Transverse colon (tissue), 4 donors: ENCODE measurements around the gene KCTD18. TPM values are rescaled to one million over a fixed set of nuclear protein-coding genes. Genes with fewer than 3 reads are reported as not detected.

Source experiments
- DNase-seq: peaks from one replicate; pipeline ENCODE4 v3.0.0-alpha.2; 2019
- H3K27ac ChIP-seq, 4 donors: fragments of 200-600 bp; sonication (generic); 2 replicates each; pipeline ENCODE4 v1.5.1; 2016 to 2018; ENCODE audit warnings: inconsistent platforms in 4 of 4
- H3K27me3 ChIP-seq: fragments of 200-600 bp; sonication (generic); 2 replicates; pipeline ENCODE4 v1.5.1; 2017; ENCODE audit warnings: inconsistent platforms
- H3K36me3 ChIP-seq, 4 donors: fragments of 200-600 bp; sonication (generic); 2 replicates each; pipeline ENCODE4 v1.5.1; 2017 to 2019; ENCODE audit warnings: inconsistent platforms in 4 of 4
- H3K4me1 ChIP-seq, 4 donors: fragments of 200-600 bp; sonication (generic); 2 replicates each; pipeline ENCODE4 v1.5.1; 2017 to 2020; ENCODE audit warnings: inconsistent platforms in 4 of 4
- H3K4me3 ChIP-seq, 4 donors: fragments of 200-600 bp; sonication (generic); 1 replicate in 1 of 4; 2 replicates in 3 of 4; pipeline versions ENCODE4 v1.5.1 to v1.6.1; 2017 to 2019; ENCODE audit warnings: inconsistent platforms in 4 of 4
- H3K9me3 ChIP-seq, 2 donors: fragments of 200-600 bp; sonication (generic); 2 replicates each; pipeline ENCODE4 v1.5.1; 2017 to 2019; ENCODE audit warnings: inconsistent platforms in 2 of 2
- EP300 ChIP-seq: sonication (generic); formaldehyde crosslinking; IDR thresholded peaks from one replicate; pipeline ENCODE4 v1.6.1; 2017; ENCODE audit warnings: antibody characterized with exemption, low read depth
- POLR2A ChIP-seq: fragments of 450-650 bp; IDR thresholded peaks from one replicate; pipeline ENCODE4 v1.6.1; 2016; ENCODE audit warnings: antibody characterized with exemption, mild to moderate bottlenecking, moderate library complexity
- POLR2AphosphoS5 ChIP-seq, 3 donors: sonication (generic); formaldehyde crosslinking; IDR thresholded peaks; one replicate each; pipeline ENCODE4 v1.6.1; 2016; ENCODE audit warnings: antibody characterized with exemption in 3 of 3
- WGBS, 2 donors: methylation state at CpG; one replicate each; pipeline ENCODE4 v1.1.5; 2018; ENCODE audit warnings: low coverage in 1 of 2; 5-methylcytosine and 5-hydroxymethylcytosine counted together
- in situ Hi-C, 4 donors: fragments of 200-750 bp; cut with MboI; loops; one replicate each; pipeline versions ENCODE4 v1.15.0 to v1.15.1; 2017; ENCODE audit warnings: low sequenced_read_pairs in 3 of 4, low pct_ligation_motif_present in 1 of 4, low pct_unique_long_range_greater_than_20kb in 1 of 4
- intact Hi-C: fragments of 100-400 bp; cut with DNase I; formaldehyde crosslinking; loops from one replicate; pipeline ENCODE4 v1.15.1; 2023; ENCODE audit warnings: low total_unique reads
- total RNA-seq, 4 donors: library from RNA; depleted of rRNA; stranded (reverse); fragments of >200 nt; gene quantifications; one replicate each; pipeline ENCODE4 v1.1.0, GENCODE V29; 2016
- TF ChIP-seq, protein P1 (sequence below), 5 experiments: fragments of 200-600 bp in 3 of 5; fragments of 450-650 bp in 2 of 5; sonication (generic) in 3 of 5; IDR thresholded peaks; 1 replicate in 2 of 5; 2 replicates in 3 of 5; pipeline ENCODE4 v1.5.1; 2016 to 2017; ENCODE audit warnings: antibody characterized with exemption in 5 of 5, inconsistent platforms in 3 of 5, mild to moderate bottlenecking in 2 of 5, moderate library complexity in 1 of 5

KCTD18 gene
- total RNA-seq, 4 donors from 2014 or later = 18.5 to 68.5 (median 20.7) TPM

DNA sequence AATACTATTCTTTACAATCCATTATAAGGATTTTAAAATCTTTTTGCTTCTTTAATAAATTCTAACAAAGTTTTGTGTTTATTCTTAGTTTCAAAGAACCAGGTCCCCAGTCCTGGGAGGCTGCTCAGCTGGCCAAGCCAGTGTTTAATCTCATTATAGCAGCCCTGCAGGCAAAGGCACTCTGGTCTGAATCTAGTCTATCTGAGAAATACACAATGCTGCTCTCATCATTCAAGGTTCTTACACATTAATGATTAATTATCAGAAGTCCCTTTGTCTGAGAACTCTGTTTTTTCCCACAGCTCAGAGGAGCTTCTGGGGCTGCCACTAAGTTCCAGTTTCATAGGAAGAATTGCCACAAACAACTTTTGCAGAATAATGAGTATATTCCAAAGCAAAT is 27.7 kb downstream of the KCTD18 start:
- in situ Hi-C loops = loop anchor here in 3 of 4 donors (5.0 to 10.0 kb wide), 3 partner anchors 500 to 507 kb away; no protein-coding TSS in a partner anchor

DNA sequence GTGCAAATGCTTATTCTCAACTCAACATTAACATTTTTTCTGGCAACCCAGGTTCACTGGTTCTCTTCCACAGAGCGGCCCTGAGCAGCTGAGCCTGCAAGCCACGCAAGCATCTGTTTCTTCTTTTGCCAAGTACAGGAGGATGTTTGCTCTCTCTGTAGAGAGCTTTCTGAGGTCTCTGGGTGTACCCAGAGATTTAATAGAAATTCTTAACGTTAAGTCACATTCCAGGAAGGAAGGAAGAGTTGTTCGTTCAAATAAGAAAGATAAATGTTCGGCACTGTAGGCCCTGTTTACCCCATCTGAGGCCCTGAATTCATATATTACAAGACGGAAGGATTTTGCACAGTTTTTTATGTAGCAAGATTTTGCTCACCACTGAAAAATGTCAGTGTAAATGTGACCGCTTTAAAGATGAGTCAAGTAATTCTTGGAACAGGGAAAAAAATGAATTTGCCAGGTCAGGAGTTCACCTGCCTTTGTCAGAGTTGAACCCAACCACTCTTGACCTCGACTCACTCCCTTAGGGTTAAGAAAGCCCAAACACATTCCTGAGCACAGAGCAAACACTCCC is 30.1 kb downstream of the KCTD18 start:
- WGBS, 2 donors = 53 to 62% methylated on average over 7 to 8 of the region's 8 CpGs
- peak overlapping the region in 3 of 4 donors; percentile 42 to 60 (median 46) for H3K27ac ChIP-seq

More for the DNA sequence above, 27.7 kb downstream of the KCTD18 start:
- no peak overlapping the region for H3K4me3 ChIP-seq
- H3K36me3 ChIP-seq = peaks cover 0 to 6% (median 0%) of the 10 kb centered on the region in 4 donors
- intact Hi-C loops = no loop called here
- no peaks in the 10 kb centered on the region for H3K27me3 ChIP-seq
- no peak for DNase-seq
- TF ChIP-seq POLR2AphosphoS5 (IDR thresholded peaks at IDR 0.05) (no peak), EP300 (no peak)
- H3K4me1 ChIP-seq = peaks cover 0 to 13% (median 0%) of the 10 kb centered on the region in 4 donors
- no peak overlapping the region for H3K27ac ChIP-seq
- no peaks in the 10 kb centered on the region for H3K9me3 ChIP-seq

DNA sequence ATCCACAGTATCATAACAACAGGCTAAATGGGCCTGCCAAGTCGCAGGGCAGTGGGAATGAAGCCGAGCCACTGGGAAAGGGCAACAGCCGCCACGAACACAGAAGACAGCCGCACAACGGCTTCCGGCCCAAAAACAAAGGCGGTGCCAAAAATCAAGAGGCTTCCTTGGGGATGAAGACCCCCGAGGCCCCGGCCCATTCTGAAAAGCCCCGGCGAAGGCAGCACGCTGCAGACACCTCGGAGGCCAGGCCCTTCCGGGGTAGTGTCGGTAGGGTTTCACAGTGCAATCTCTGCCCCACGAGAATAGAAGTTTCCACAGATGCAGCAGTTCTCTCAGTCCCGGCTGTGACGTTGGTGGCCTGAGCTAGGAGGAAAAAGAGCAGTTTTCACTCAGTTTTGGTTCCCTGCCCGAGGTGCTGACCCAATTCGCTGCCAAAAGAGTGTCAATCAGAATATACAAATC is 32.2 kb downstream of the KCTD18 start:
- no peaks in the 10 kb centered on the region for H3K27me3 ChIP-seq
- H3K4me3 ChIP-seq = no peak overlapping the region
- intact Hi-C loops (loop anchor here (5.0 to 10.0 kb wide), 2 partner anchors 173 to 495 kb away; partner anchors contain the start of gene SPATS2L), in situ Hi-C loops (loop anchor here in 2 of 4 donors (10.0 kb wide), 2 partner anchors 163 to 173 kb away; partner anchors contain the start of gene SPATS2L (in 1 of the 2))
- H3K36me3 ChIP-seq = peaks cover 0 to 24% (median 4%) of the 10 kb centered on the region in 4 donors
- DNase-seq = peak; percentile 24
- TF ChIP-seq EP300 (no peak), POLR2AphosphoS5 (IDR thresholded peaks at IDR 0.05) (no peak), POLR2A (no peak)
- TF ChIP-seq, protein P1, sequence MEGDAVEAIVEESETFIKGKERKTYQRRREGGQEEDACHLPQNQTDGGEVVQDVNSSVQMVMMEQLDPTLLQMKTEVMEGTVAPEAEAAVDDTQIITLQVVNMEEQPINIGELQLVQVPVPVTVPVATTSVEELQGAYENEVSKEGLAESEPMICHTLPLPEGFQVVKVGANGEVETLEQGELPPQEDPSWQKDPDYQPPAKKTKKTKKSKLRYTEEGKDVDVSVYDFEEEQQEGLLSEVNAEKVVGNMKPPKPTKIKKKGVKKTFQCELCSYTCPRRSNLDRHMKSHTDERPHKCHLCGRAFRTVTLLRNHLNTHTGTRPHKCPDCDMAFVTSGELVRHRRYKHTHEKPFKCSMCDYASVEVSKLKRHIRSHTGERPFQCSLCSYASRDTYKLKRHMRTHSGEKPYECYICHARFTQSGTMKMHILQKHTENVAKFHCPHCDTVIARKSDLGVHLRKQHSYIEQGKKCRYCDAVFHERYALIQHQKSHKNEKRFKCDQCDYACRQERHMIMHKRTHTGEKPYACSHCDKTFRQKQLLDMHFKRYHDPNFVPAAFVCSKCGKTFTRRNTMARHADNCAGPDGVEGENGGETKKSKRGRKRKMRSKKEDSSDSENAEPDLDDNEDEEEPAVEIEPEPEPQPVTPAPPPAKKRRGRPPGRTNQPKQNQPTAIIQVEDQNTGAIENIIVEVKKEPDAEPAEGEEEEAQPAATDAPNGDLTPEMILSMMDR (IDR thresholded peaks at IDR 0.05) = no peak
- no peaks in the 10 kb centered on the region for H3K9me3 ChIP-seq
- WGBS, 2 donors = 73 to 87% methylated on average over 2 to 21 of the region's 21 CpGs
- peaks cover 0 to 7% (median 0%) of the 10 kb centered on the region in 4 donors for H3K4me1 ChIP-seq
- H3K27ac ChIP-seq = peak overlapping the region; percentile 31 to 65 (median 52)

More for the DNA sequence above, 30.1 kb downstream of the KCTD18 start:
- DNase-seq = no peak
- peak in 1 of 3 donors; percentile 32 for TF ChIP-seq POLR2AphosphoS5 (IDR thresholded peaks at IDR 0.05)
- TF ChIP-seq EP300 = no peak
- intact Hi-C loops = loop anchor here (5.0 to 10.0 kb wide), 2 partner anchors 175 to 497 kb away; partner anchors contain the start of gene SPATS2L
- Histone ChIP-seq H3K4me3 (no peak overlapping the region), H3K4me1 (peaks cover 0 to 16% (median 0%) of the 10 kb centered on the region in 4 donors), H3K36me3 (peaks cover 0 to 14% (median 0%) of the 10 kb centered on the region in 4 donors), H3K27me3 (no peaks in the 10 kb centered on the region), H3K9me3 (no peaks in the 10 kb centered on the region)
- in situ Hi-C loops = loop anchor here (5.0 to 10.0 kb wide), 5 partner anchors 165 to 505 kb away; partner anchors contain the start of gene SPATS2L (in 1 of the 4)

DNA sequence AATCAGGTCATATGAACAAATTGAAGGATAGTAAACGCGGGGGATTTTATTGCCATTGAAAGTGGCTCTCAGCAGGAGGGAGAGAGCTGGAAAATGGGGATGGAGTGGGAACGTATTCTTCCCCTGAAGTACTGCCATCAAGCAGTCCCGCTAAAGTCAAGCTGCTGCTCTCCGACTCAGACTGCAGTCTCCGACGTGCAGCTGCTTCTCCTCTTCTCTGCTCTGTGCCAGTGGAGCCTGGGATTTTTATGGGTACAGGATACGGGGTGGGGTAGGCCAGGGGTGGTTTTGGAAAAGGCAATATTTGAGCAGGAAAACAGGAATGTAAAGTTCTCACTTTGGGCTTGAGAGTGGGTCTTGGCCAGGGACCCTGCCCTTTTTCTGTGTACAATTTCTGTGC is 33.0 kb downstream of the KCTD18 start:
- H3K9me3 ChIP-seq = no peaks in the 10 kb centered on the region
- H3K4me1 ChIP-seq = peaks cover 0 to 7% (median 0%) of the 10 kb centered on the region in 4 donors
- H3K36me3 ChIP-seq = peaks cover 0 to 24% (median 5%) of the 10 kb centered on the region in 4 donors
- in situ Hi-C loops (loop anchor here in 2 of 4 donors (10.0 kb wide), 2 partner anchors 162 to 172 kb away; partner anchors contain the start of gene SPATS2L (in 1 of the 2)), intact Hi-C loops (loop anchor here (5.0 to 10.0 kb wide), 2 partner anchors 172 to 495 kb away; partner anchors contain the start of gene SPATS2L)
- H3K4me3 ChIP-seq = no peak overlapping the region
- TF ChIP-seq POLR2A = no peak
- no peak for TF ChIP-seq EP300
- no peak for TF ChIP-seq POLR2AphosphoS5 (IDR thresholded peaks at IDR 0.05)
- TF ChIP-seq, protein P1 (IDR thresholded peaks at IDR 0.05) = no peak
- no peak for DNase-seq
- WGBS, 2 donors = 75% methylated on average over 6 to 8 of the region's 8 CpGs
- H3K27ac ChIP-seq = peak overlapping the region in 3 of 4 donors; percentile 28 to 53 (median 51)
- H3K27me3 ChIP-seq = no peaks in the 10 kb centered on the region

DNA sequence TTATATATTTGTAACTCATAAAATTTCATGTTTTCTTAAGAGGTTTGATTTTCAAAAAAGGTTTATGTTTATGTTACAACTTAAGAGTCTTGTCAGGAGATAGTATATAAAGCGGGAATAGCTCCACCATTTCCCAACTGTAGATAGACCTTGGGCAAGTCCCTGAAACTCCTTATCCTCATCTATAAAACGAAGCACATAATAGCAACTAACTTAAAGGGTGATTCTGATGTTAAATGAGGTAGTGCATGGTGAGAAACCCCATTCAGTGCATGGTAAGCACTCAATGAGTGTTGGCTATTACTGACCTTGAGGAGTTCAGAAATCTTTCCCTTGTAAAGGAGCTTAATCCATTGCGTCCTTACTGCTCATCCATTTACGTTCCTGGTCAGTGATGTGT is 34.1 kb downstream of the KCTD18 start:
- WGBS, 2 donors = 83 to 96% methylated on average over 3 to 4 of the region's 4 CpGs
- no peak for DNase-seq
- Histone ChIP-seq H3K4me1 (peaks cover 0 to 3% (median 0%) of the 10 kb centered on the region in 4 donors), H3K4me3 (no peak overlapping the region), H3K36me3 (peaks cover 0 to 24% (median 5%) of the 10 kb centered on the region in 4 donors), H3K9me3 (no peaks in the 10 kb centered on the region), H3K27me3 (no peaks in the 10 kb centered on the region), H3K27ac (no peak overlapping the region)
- no peak for TF ChIP-seq POLR2A
- no peak for TF ChIP-seq EP300
- in situ Hi-C loops (loop anchor here in 2 of 4 donors (10.0 kb wide), 2 partner anchors 161 to 171 kb away; partner anchors contain the start of gene SPATS2L (in 1 of the 2)), intact Hi-C loops (loop anchor here (5.0 to 10.0 kb wide), 2 partner anchors 171 to 493 kb away; partner anchors contain the start of gene SPATS2L)
